ENCODE data around the gene SEC14L3.

DNA sequence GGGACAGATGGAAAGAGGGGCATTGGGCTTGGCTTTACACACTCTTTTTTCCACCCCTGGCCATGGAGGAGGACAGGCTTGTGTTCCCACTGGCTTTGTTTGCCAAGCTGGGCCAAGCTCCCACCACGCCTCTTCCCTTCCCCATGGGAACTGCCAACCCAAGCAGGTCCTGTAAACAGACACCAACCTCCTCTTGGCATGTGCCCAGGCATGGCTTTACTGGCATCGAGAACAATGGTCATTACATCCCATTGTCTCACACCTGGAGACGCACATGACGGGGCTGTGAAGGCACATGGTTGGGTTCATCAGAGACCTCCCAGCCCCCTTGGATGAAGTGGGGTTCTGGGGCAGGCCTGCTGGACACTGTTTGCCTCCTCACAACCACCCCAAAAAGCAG lies 11.7 kb downstream of the SEC14L3 start:
- TF ChIP-seq, protein P1, sequence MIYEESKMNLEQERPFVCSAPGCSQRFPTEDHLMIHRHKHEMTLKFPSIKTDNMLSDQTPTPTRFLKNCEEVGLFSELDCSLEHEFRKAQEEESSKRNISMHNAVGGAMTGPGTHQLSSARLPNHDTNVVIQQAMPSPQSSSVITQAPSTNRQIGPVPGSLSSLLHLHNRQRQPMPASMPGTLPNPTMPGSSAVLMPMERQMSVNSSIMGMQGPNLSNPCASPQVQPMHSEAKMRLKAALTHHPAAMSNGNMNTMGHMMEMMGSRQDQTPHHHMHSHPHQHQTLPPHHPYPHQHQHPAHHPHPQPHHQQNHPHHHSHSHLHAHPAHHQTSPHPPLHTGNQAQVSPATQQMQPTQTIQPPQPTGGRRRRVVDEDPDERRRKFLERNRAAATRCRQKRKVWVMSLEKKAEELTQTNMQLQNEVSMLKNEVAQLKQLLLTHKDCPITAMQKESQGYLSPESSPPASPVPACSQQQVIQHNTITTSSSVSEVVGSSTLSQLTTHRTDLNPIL (CRISPR knock-in tag; IDR thresholded peaks at IDR 0.05; ENCODE audit: low read depth) = no peak
- TF ChIP-seq ZFP30 (CRISPR knock-in tag; IDR thresholded peaks at IDR 0.05) = no peak
- no peak for TF ChIP-seq CSDC2 (CRISPR knock-in tag; IDR thresholded peaks at IDR 0.05)
- no peak for TF ChIP-seq ZFP3 (CRISPR knock-in tag; IDR thresholded peaks at IDR 0.05)
- no peak for TF ChIP-seq BACH2 (CRISPR knock-in tag; IDR thresholded peaks at IDR 0.05; ENCODE audit: borderline replicate concordance)
- TF ChIP-seq, protein P2, sequence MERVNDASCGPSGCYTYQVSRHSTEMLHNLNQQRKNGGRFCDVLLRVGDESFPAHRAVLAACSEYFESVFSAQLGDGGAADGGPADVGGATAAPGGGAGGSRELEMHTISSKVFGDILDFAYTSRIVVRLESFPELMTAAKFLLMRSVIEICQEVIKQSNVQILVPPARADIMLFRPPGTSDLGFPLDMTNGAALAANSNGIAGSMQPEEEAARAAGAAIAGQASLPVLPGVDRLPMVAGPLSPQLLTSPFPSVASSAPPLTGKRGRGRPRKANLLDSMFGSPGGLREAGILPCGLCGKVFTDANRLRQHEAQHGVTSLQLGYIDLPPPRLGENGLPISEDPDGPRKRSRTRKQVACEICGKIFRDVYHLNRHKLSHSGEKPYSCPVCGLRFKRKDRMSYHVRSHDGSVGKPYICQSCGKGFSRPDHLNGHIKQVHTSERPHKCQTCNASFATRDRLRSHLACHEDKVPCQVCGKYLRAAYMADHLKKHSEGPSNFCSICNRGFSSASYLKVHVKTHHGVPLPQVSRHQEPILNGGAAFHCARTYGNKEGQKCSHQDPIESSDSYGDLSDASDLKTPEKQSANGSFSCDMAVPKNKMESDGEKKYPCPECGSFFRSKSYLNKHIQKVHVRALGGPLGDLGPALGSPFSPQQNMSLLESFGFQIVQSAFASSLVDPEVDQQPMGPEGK (CRISPR knock-in tag; IDR thresholded peaks at IDR 0.05; ENCODE audit: borderline replicate concordance) = no peak

All from SK-N-SH treated with all-trans-retinoic acid at 6 μM for 48 hours (cell line).